GM19238 (cell line): ENCODE results near the gene RANBP3.
"Not testable (repeated sequence)": the region's sequence is repeated elsewhere in the genome, so short reads cannot be mapped to it uniquely, and the experiment has no call there.

ENCODE experiments used
- DNase-seq: peaks from one replicate; pipeline ENCODE4 v3.0.0; 2011; ENCODE audit warnings: low spot score; ENCODE audit not compliant: insufficient read length

RANBP3 gene, protein sequence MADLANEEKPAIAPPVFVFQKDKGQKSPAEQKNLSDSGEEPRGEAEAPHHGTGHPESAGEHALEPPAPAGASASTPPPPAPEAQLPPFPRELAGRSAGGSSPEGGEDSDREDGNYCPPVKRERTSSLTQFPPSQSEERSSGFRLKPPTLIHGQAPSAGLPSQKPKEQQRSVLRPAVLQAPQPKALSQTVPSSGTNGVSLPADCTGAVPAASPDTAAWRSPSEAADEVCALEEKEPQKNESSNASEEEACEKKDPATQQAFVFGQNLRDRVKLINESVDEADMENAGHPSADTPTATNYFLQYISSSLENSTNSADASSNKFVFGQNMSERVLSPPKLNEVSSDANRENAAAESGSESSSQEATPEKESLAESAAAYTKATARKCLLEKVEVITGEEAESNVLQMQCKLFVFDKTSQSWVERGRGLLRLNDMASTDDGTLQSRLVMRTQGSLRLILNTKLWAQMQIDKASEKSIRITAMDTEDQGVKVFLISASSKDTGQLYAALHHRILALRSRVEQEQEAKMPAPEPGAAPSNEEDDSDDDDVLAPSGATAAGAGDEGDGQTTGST

DNA sequence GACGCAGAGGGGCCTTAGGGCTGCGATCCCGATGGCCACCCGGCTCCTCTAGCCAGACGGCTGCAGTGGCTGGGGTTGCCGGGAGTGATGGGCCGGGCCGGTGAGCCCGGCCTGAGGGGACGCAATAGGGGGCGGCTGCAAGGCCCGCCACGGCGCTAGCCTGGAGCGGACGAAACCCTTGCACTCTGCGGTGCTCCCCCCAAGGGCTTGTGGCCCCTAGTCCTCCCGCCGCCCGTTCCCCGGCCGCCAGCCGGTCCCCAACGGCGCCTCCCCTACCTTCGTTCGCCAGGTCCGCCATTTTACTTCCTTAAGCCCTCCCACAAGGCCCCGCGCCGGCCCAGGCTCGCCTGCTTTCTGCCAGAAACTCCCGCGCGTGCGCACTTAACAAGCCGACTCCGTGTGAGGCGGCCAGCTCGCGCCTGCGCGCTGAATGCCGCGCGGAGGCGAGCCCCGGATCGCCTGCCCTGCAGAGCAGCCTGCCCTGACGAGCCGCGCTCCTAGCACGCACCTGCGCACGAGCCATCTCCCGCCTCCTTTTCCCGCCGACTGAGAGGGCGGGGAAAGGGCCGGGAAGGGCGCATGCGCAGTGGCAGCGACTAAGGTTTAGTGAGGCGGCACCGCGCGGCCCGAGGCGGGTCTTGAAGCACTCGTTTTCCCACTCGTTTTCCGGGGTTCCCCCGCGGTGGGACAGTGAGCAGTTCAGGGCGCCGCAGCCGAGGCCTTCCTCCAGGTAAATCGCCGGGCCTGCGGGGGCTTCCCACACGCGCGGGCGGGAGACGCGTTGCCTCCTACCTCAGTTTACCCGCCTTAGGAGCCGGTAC lies at the start of gene RANBP3:
TSS of gene RANBP3 (minus strand) at position 356 of the 821 bp plus-strand sequence. CDS start at position 298, 58 bp downstream.
- DNase-seq: peak; percentile 99

- DNase-seq: no peak
These were observed 48.7 kb upstream of the RANBP3 start for GRCh38 chr19:6026390-6027227.

DNA sequence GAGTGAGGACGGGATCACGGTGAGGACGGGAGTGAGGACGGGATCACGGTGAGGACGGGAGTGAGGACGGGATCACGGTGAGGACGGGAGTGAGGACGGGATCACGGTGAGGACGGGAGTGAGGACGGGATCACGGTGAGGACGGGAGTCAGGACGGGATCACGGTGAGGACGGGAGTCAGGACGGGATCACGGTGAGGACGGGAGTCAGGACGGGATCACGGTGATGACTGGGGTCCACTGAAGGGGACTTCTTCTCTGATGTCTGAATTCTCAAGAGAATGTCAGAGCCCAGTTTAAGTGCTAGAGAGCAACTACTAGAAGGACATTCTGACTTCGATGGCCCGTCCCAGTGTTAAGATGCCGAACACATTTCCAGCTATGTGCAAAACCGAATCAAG lies 46.8 kb upstream of the RANBP3 start:
- DNase-seq: not testable (repeated sequence)

DNA sequence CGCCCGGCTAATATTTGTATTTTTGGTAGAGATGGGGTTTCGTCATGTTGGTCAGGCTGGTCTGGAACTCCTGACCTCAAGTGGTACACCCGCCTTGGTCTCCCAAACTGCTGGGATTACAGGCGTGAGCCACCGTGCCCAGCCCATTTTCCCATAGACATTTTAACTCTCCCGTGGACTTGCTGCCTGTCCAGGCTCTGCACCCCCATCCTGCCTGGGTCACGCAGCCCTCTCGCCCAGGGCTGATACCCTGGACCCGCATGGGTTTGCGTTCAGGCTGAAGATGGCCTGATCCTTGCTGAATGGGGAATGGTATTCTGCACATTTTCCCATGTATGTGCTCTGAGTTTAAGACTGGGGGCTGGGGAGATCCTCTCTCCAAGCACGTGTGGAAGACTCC lies 46.0 kb upstream of the RANBP3 start:
- DNase-seq: no peak

DNA sequence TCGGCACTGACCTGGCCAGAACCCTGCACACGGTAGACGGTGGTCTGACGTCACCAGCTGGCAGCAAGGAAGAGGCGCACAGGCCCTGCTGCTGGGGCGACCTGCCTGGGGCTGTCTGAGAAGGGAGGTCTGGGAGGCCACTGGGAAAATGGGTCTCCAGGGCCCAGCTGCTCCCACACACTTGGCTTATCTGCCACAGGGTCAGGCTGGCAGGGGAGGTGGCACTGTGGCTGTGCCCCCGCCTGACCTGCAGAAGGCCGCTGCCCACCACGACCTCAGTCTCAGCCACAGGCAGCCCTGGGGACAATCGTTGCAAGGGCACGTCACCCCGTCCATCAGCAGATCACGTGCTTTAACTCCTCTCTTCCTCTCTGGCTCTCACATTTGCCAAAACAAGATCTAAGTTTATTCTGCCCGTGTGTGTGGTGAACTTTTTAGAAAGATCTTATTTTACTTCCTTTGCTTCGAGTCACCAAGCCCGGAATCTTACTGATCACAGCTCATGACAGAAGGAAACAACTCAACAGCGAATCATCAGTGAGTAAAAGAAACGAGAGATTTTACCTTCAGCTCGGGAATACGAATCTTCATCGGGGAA lies 45.2 kb upstream of the RANBP3 start:
- DNase-seq: no peak

DNA sequence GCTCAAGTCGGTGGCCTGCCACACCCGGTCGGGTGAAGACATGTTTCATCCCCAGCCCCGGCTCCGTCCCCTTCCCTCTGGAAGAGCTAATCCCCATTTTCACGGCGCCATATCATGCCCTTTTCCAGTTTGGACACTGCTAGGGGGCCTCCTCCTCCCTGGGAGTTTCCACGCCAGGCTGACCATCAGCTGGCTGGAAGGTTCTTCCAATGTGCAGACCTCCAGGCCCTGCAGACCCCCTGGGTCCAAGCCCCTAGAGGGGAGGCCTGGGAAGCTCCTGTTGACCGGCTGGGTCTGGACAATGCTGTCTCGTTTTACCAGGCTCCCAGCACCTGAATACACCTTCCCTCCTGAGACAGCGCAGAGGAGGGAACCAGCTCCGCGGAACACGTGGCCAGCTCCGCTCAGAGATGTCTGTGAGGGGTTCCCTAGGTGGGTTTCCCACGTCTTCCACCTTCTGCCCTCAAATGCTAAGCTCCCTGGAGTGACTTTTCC lies 44.7 kb upstream of the RANBP3 start:
- DNase-seq: no peak

GRCh38 chr19:6021878-6022569 lies 44.1 kb upstream of the RANBP3 start:
- peak; percentile 63 for DNase-seq

GRCh38 chr19:6020972-6021805 lies 43.2 kb upstream of the RANBP3 start:
- DNase-seq: no peak

DNA sequence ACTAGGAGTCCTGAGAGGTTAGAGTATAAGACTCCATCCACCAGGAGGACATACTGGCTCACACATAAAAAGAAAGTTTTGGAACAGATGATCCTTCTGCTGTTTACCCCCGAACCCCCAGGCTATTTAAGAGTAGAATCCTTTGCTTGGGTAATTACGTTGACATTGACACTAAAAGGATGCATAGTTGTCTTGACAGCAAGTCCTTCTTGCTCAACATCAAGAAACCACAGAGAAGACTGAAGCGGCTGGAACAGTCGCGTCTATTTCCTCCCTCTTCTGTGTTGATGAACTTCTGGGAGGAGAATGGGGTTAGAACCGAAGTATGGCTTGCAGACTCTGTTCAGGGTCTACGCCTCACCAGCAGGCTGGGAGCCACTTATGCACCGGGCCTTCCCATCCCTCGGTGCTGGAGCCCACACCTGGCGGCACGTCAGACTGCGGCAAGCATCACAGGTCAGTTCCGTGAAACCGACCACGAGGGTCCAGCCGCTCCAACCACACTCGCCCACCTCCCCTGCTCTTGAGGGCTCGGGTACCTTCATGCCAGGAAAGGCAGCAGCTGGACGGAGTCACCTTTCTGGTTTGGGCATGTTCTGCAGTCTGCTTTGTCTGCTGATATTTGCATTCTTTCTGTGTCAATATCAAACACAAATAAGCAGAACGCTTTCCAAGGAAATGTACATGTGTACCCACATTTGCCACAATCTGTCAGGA lies 42.4 kb upstream of the RANBP3 start:
- no peak for DNase-seq

- DNase-seq: no peak
These were observed 40.8 kb upstream of the RANBP3 start for GRCh38 chr19:6018786-6019185.

DNA sequence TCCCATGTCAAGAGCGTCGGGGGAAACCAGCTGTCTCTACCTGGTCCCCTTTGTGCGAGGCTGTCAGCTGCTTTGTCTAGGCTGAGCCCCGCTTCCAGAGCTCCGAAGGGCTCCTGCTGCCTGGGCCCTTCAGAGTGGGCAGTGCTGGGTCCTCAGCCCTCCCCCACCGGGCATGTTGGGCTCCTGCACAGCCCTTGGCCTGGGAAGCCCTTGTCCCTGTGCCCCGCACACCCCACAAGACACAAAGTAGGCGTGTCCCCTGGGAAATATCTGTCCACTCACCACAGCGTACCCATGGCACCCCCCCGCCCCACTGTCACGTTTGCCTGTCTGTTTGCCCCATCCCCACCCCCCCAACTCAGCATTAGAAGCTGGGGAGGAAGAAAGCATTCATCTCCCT lies 39.6 kb upstream of the RANBP3 start:
- no peak for DNase-seq

DNA sequence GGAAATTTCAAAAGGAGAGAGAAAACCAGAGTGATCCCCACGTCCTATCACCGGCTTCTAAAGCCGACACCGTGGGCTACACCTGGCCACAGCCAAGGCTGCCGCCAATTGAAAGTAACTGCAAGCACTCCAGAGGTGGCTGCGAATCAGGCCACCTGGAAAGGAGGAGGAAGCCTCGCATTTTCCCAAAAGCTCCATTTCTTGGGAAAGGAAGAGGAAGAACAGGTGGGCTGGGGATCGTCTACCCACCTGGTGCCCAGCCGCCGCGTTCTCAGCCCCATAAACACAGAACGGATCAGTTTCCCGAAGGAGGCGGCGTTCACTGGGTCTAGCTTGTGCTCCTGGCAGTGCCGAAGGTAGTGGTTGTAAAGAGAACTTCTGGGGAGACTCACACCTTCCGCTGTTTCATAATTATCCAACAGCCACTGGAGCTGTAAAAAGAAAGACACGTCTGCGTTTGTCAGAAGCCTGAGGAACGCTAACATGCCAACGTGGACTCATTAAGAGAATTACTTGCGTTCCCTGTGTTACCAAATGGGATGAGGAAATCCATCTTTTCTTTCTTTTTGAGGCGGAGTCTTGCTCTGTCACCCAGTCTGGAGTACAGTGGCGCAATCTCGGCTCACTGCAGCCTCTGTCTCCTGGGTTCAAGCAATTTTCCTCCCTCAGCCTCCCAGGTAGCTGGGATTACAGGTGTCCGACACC lies 38.1 kb upstream of the RANBP3 start:
- no peak for DNase-seq

DNA sequence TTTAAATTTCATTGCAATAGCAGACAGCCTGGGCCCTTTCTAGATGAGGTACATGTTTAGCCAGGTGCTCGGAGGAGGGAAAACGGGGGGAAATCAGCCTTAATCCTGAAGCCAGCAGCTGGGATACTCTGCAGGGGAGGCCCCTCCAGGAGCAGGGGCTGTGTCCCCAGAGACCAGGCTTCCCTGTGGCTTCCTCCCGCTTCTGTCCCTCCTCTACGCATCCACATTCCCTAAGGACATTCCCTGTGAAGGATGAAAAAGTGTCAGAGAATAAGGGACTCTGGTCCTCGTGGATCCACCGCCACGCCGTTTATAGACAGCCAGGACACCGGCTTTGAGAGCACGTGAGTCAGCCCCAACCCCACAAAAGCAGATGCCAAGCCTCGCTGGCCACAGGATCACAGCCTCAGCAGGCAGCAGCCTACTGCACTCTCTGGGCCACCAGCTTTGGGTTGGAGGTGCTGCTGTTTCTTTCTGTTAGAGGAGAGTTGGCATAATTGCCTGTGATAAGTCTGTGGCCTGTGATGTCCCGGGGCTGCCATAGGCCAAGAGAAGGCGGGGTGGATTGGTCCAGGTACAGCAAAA lies 36.7 kb upstream of the RANBP3 start:
- DNase-seq: no peak

DNA sequence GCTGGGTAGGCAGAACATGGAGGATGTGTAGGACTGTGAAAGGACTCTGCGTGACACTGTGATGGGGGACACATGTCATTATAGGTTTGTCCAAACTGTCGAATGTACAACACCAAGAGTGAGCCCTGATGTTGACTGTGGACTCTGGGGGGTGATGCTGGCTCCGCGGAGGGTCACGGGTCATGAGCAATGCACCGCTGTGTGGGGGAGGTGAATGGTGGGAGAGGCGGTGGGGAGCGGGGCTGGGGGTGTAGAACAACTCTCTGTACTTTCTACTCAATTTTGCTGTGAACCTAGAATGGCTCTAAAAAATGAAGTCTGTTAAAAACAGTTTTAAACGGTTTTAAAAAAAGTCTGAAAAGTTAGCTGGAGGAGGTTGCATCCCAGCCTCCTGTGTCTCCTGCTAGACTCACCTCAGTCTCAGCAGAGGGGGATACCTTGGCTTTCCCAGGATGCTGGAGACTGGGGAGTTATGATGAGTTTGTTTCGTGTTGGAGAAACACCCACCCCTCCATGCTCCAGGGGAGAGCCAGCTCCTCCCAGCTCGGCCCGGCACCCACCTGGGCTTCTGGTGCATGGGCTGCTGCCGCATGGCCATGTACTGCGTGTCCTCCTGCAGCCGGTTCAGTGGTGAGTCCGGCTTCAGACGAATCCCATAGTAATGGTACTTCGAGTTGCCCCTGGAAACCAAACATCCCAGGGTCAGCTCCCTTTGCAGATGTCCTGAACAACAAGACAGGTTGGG lies 34.7 kb upstream of the RANBP3 start:
- DNase-seq: no peak

DNA sequence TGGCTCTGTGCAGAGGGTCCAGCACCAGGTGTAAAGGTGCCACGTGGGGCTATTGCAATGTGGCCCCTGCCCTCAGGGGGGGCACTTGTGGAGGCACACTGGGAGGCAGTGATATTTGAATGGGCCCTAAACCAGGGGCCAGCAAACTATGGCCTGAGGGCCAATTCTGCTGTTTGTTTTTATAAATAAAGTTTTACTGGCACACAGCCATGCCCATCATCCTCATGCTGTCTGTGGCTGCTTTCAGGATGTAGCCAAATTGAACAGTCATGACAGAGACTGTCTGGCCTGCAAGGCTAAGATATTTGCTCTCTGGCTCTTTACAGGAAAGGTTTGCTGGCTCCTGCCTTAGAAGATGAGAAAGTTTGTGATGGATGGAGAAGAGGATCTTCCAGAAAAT lies 33.9 kb upstream of the RANBP3 start:
- no peak for DNase-seq

- DNase-seq: no peak
These were observed 33.3 kb upstream of the RANBP3 start for GRCh38 chr19:6011206-6011605.

- no peak for DNase-seq
These were observed 32.2 kb upstream of the RANBP3 start for GRCh38 chr19:6010107-6010506.
